K562 (cell line): Measurements from ENCODE around the gene TRERF1. TPM values are rescaled to one million over a fixed set of nuclear protein-coding genes. Genes with fewer than 3 reads are reported as not detected.

Experiments used
- CEBPG ChIP-seq, 3 experiments: fragments of 200-800 bp in 1 of 3; sonication (Bioruptor generic) in 1 of 3; sonication (generic) in 1 of 3; formaldehyde crosslinking in 1 of 3; IDR thresholded peaks in 2 of 3; conservative IDR thresholded peaks in 1 of 3; 2 replicates each; pipeline versions ENCODE4 v1.6.1 to v1.8.0; 2016 to 2022; ENCODE audit warnings: missing compliant biosample characterization in 2 of 3, missing genetic modification characterization in 2 of 3, mild to moderate bottlenecking in 1 of 3, missing genetic modification reagents in 1 of 3
- ZNF583 ChIP-seq: fragments of 250-450 bp; sonication (Bioruptor Pico); IDR thresholded peaks from 2 replicates; pipeline ENCODE4 v1.4.0; 2020
- polyA plus RNA-seq, 8 experiments: library from polyadenylated mRNA; depleted of rRNA in 4 of 8; stranded (reverse) in 5 of 8; unstranded in 3 of 8; fragments of >200 nt; fragmentation: Nextera tagmentation in 2 of 8; fragmentation: Illumina TruSeq in 1 of 8; extraction: Ambion mirVana in 2 of 8; extraction: Trizol in 1 of 8; gene quantifications; 2 replicates each; pipeline versions ENCODE4 v1.2.1 to v1.2.3, GENCODE V29; 2011 to 2014; ENCODE audit warnings: inconsistent platforms in 1 of 8, missing spikeins in 1 of 8
- total RNA-seq, 7 experiments: library from RNA; depleted of rRNA in 6 of 7; stranded (reverse); fragments of >200 nt in 6 of 7; fragmentation: Illumina TruSeq in 2 of 7; extraction: Trizol in 2 of 7; gene quantifications; 2 replicates each; pipeline versions ENCODE4 v1.2.1 to v1.2.3, GENCODE V29; 2011 to 2021; ENCODE audit warnings: low replicate concordance in 1 of 7
- TF ChIP-seq, protein P1 (sequence below), 3 experiments: fragments of 200-800 bp in 1 of 3; fragments of 250-450 bp in 1 of 3; fragments of 450-650 bp in 1 of 3; sonication (Bioruptor Pico) in 1 of 3; sonication (Bioruptor generic) in 1 of 3; formaldehyde crosslinking in 1 of 3; IDR thresholded peaks; 2 replicates each; pipeline versions ENCODE4 v1.6.1 to v1.8.0; 2016 to 2022; ENCODE audit warnings: mild to moderate bottlenecking in 2 of 3, missing genetic modification characterization in 2 of 3, missing compliant biosample characterization in 1 of 3, moderate library complexity in 1 of 3

The TRERF1 gene
- total and polyA plus RNA-seq, 9 of the 15 experiments (the other 6 are each of a cell fraction or from before 2014, with no cell fraction given) = 0.04 to 0.20 (median 0.07) TPM; not detected in 3

DNA sequence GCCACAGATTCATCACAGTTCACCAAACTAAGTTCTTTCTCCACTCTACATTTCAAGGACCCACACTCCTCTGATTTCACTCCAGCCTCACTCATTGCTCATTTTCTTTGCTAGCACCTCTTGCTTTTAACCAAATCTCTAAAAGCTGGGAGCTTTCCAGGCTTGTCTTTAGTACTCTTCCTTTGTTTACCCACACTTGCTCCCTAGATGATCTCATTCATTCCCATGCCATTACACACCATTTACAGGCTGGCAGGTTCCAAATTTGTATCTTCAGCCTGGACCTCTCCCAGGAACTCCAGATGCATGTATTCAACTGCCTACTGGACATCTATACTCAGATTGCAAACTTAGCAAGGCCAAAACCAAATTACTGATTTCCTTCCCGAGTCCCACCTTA, 251.7 kb downstream of the TRERF1 start (continued):
- TF ChIP-seq, protein P1, sequence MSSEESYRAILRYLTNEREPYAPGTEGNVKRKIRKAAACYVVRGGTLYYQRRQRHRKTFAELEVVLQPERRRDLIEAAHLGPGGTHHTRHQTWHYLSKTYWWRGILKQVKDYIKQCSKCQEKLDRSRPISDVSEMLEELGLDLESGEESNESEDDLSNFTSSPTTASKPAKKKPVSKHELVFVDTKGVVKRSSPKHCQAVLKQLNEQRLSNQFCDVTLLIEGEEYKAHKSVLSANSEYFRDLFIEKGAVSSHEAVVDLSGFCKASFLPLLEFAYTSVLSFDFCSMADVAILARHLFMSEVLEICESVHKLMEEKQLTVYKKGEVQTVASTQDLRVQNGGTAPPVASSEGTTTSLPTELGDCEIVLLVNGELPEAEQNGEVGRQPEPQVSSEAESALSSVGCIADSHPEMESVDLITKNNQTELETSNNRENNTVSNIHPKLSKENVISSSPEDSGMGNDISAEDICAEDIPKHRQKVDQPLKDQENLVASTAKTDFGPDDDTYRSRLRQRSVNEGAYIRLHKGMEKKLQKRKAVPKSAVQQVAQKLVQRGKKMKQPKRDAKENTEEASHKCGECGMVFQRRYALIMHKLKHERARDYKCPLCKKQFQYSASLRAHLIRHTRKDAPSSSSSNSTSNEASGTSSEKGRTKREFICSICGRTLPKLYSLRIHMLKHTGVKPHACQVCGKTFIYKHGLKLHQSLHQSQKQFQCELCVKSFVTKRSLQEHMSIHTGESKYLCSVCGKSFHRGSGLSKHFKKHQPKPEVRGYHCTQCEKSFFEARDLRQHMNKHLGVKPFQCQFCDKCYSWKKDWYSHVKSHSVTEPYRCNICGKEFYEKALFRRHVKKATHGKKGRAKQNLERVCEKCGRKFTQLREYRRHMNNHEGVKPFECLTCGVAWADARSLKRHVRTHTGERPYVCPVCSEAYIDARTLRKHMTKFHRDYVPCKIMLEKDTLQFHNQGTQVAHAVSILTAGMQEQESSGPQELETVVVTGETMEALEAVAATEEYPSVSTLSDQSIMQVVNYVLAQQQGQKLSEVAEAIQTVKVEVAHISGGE (CRISPR knock-in tag; IDR thresholded peaks at IDR 0.05) = no peak
- TF ChIP-seq CEBPG (CRISPR knock-in tag; IDR thresholded peaks at IDR 0.05) = 0 out of 2 replicates have a peak, but pooled peaks have one; percentile 8
- TF ChIP-seq CEBPG (tag; conservative IDR thresholded peaks at IDR 0.05 in 1 of 2, IDR thresholded peaks at IDR 0.05 in 1 of 2) = no peak
- no peak for TF ChIP-seq ZNF583 (CRISPR knock-in tag)
